Thyroid gland (tissue), 4 donors: ENCODE measurements around the gene GLI3. TPM values are rescaled to one million over a fixed set of nuclear protein-coding genes. Genes with fewer than 3 reads are reported as not detected.
A peak's percentile ranks its signal among the peaks of the same experiment; 100 is the strongest.

Source experiments
- DNase-seq, 2 donors: peaks; one replicate each; pipeline ENCODE4 v3.0.0-alpha.2; 2019
- H3K27ac ChIP-seq, 3 donors: fragments of 200-600 bp; sonication (generic); 1 replicate in 2 of 3; 2 replicates in 1 of 3; pipeline ENCODE4 v1.5.1; 2016 to 2019; ENCODE audit warnings: mild to moderate bottlenecking in 1 of 3, moderate library complexity in 1 of 3
- H3K27me3 ChIP-seq: fragments of 200-600 bp; sonication (generic); one replicate; pipeline ENCODE4 v1.5.1; 2019
- H3K36me3 ChIP-seq, 2 donors: fragments of 200-600 bp; sonication (generic); one replicate each; pipeline ENCODE4 v1.5.1; 2016 to 2019
- H3K4me1 ChIP-seq, 2 donors: fragments of 200-600 bp; sonication (generic); one replicate each; pipeline ENCODE4 v1.5.1; 2017 to 2019
- H3K4me3 ChIP-seq, 3 donors: fragments of 200-600 bp; sonication (generic); replicated peaks in 1 of 3; 1 replicate in 2 of 3; 2 replicates in 1 of 3; pipeline ENCODE4 v1.5.1; 2016; ENCODE audit warnings: mild to moderate bottlenecking in 1 of 3
- H3K9me3 ChIP-seq: fragments of 200-600 bp; sonication (generic); one replicate; pipeline ENCODE4 v1.5.1; 2017
- POLR2A ChIP-seq, 2 donors: fragments of 450-650 bp; IDR thresholded peaks; one replicate each; pipeline ENCODE4 v1.6.1; 2017; ENCODE audit warnings: antibody characterized with exemption in 2 of 2, mild to moderate bottlenecking in 2 of 2, moderate library complexity in 1 of 2
- WGBS, 2 donors: methylation state at CpG; one replicate each; pipeline ENCODE4 v1.1.5; 2017; 5-methylcytosine and 5-hydroxymethylcytosine counted together
- intact Hi-C: fragments of 100-400 bp; cut with DNase I; formaldehyde crosslinking; loops from one replicate; pipeline ENCODE4 v1.15.1; 2023
- total RNA-seq, 4 donors: library from RNA; depleted of rRNA; stranded (reverse); fragments of >200 nt; gene quantifications; one replicate each; pipeline ENCODE4 v1.2.3, GENCODE V29; 2016
- TF ChIP-seq, protein P1 (sequence below), 6 experiments: fragments of 200-600 bp in 3 of 6; fragments of 450-650 bp in 3 of 6; sonication (generic) in 3 of 6; IDR thresholded peaks; one replicate each; pipeline ENCODE4 v1.5.1; 2016 to 2019; ENCODE audit warnings: antibody characterized with exemption in 6 of 6, mild to moderate bottlenecking in 2 of 6, inconsistent platforms in 1 of 6, moderate library complexity in 1 of 6

The GLI3 gene
- total RNA-seq, 4 donors from 2014 or later, result 10.1 to 15.6 (median 13.6) TPM

DNA sequence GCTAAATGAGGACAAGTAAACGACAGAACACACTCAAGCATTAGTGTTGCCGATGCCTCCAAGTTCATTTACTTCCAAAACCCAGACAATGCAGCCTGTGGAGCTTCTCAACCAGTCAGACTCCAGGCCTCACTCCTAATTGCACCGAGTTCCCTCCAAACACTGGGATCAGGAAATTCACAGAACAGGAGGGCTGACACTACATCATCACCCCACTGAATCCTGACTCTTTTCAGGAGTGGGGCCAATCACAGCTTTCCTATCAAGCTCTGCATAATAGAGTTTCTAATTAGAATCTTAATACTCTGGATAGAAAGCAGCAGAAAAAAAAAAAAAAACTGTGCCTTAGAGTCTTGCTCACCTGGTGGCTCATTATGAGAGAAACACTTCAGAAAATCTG is 103.7 kb downstream of the GLI3 start:
- Histone ChIP-seq H3K4me1 (peaks cover 33 to 40% of the 10 kb centered on the region in 2 donors), H3K27me3 (no peaks in the 10 kb centered on the region)
- no peak for DNase-seq

DNA sequence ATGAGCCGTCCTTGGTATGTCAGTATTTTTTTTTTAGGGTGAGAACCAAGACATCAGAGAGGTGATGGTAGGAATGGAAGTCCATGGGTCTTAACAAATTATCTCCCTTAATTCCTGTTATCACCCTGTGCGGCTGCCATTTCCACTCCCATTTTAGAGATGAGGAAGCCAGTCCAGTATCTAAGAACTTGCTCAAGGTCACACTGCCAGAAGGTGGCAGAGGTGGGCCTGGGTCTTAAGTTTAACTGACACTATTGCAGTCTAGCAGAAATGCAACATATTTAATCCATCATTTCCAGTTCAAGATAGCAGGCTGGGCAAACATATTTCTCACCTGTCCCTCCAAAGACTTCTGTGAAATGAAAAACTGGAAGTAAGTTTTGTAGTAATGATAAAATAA is 108.3 kb downstream of the GLI3 start:
- no peak overlapping the region for H3K4me3 ChIP-seq
- TF ChIP-seq POLR2A (IDR thresholded peaks at IDR 0.05), result no peak
- TF ChIP-seq, protein P1, sequence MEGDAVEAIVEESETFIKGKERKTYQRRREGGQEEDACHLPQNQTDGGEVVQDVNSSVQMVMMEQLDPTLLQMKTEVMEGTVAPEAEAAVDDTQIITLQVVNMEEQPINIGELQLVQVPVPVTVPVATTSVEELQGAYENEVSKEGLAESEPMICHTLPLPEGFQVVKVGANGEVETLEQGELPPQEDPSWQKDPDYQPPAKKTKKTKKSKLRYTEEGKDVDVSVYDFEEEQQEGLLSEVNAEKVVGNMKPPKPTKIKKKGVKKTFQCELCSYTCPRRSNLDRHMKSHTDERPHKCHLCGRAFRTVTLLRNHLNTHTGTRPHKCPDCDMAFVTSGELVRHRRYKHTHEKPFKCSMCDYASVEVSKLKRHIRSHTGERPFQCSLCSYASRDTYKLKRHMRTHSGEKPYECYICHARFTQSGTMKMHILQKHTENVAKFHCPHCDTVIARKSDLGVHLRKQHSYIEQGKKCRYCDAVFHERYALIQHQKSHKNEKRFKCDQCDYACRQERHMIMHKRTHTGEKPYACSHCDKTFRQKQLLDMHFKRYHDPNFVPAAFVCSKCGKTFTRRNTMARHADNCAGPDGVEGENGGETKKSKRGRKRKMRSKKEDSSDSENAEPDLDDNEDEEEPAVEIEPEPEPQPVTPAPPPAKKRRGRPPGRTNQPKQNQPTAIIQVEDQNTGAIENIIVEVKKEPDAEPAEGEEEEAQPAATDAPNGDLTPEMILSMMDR (IDR thresholded peaks at IDR 0.05), result no peak
- H3K36me3 ChIP-seq, result no peaks in the 10 kb centered on the region
- no peak for DNase-seq
- no peaks in the 10 kb centered on the region for H3K9me3 ChIP-seq
- H3K4me1 ChIP-seq, result peaks cover 32 to 38% of the 10 kb centered on the region in 2 donors
- H3K27ac ChIP-seq, result no peak overlapping the region
- no peaks in the 10 kb centered on the region for H3K27me3 ChIP-seq
- 96 to 98% methylated on average over 2 of the region's 2 CpGs for WGBS, 2 donors
- intact Hi-C loops, result no loop called here

More for the DNA sequence above, 103.7 kb downstream of the GLI3 start:
- intact Hi-C loops, result no loop called here
- WGBS, 2 donors, result 24 to 38% methylated on average over 3 of the region's 3 CpGs
- Histone ChIP-seq H3K27ac (peak overlapping the region; percentile 28 to 73 (median 63)), H3K36me3 (no peaks in the 10 kb centered on the region), H3K9me3 (no peaks in the 10 kb centered on the region), H3K4me3 (no peak overlapping the region)
- TF ChIP-seq POLR2A (IDR thresholded peaks at IDR 0.05), result no peak
- TF ChIP-seq, protein P1 (IDR thresholded peaks at IDR 0.05), result no peak

DNA sequence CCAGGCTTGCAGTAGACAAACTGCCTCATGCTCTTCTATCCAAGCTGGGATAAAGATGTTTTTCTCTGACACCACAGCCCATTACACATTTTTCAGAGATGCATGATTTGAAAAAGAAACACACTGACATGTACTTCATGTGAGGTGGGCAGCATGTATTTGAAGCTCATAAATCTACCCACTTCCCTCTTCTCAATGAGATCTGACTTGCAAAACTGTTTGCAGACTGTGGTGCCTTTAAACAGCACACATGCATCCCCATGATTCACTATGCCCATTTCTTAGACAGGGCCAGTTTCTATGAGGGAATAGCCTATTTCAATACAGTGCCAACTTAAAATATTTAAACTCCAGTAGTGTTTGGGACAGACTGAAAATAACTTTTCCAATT is 109.8 kb downstream of the GLI3 start:
- Histone ChIP-seq H3K27ac (peak overlapping the region in 2 of 3 donors; percentile 2 to 39), H3K9me3 (no peaks in the 10 kb centered on the region), H3K27me3 (no peaks in the 10 kb centered on the region), H3K36me3 (no peaks in the 10 kb centered on the region), H3K4me1 (peaks cover 25 to 30% of the 10 kb centered on the region in 2 donors), H3K4me3 (no peak overlapping the region)
- TF ChIP-seq, protein P1 (IDR thresholded peaks at IDR 0.05), result no peak
- no peak for TF ChIP-seq POLR2A (IDR thresholded peaks at IDR 0.05)
- intact Hi-C loops, result no loop called here
- DNase-seq, result no peak

DNA sequence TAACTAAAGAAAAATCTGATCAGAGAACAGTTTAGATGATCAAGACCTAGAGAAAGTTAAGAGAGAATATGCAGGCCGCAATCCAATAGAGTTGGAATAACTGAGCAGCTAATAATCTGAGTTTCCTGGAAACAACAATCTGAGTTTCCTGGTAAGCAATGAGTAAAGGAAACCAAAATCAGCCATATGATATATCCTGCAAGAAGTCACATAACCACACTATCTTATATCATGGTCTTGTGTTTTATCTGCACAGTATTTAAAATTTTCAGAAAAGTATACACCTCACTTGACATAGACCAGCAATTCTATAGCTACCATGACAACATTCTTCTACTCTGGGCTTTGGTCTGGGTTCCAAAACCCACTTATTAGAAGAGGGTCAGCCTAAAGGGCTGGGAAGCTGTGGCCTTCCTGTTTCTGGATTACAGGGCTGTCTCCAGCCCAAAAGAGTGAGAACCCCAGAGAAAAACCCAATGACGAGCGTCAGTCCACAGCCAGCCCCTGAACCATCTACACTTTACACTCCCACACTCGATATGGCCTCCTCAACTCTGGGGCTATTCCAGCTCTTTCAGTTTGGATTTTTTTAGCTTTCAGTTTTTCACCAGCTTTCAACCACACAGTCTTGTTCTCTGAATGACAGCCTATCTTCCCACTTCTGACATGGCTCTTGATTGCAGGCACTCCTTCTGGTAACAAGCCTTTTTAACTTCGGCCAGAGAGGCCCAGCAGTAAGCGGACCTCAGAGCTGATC is 110.4 kb downstream of the GLI3 start:
- H3K27me3 ChIP-seq, result no peaks in the 10 kb centered on the region
- intact Hi-C loops, result no loop called here
- H3K4me3 ChIP-seq, result no peak overlapping the region
- peak overlapping the region; percentile 2 to 39 (median 4) for H3K27ac ChIP-seq
- peaks cover 25 to 30% of the 10 kb centered on the region in 2 donors for H3K4me1 ChIP-seq
- no peaks in the 10 kb centered on the region for H3K9me3 ChIP-seq
- no peak for TF ChIP-seq POLR2A (IDR thresholded peaks at IDR 0.05)
- TF ChIP-seq, protein P1 (IDR thresholded peaks at IDR 0.05), result no peak
- no peaks in the 10 kb centered on the region for H3K36me3 ChIP-seq
- WGBS, 2 donors, result 64 to 67% methylated on average over 6 of the region's 6 CpGs
- DNase-seq, result peak; percentile 12 to 24

DNA sequence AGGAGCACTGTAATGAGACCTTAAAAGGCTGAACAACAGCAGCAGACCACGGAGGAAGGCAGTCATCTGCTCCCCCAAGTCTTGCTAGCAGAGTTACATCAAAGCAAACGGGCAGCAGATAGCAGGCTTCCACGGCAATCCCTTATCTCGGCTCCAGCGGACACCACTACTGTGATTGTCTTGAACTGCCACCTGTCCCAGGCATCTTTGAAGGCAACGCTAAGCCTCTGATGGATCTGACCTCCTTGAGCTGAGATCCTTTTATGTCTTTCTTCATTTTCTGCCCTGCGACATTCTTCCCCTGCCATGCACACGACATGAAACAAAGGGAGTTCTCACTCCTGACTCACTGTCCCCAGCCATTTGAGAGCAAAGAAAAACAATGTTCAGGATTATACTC is 111.7 kb downstream of the GLI3 start:
- TF ChIP-seq, protein P1 (IDR thresholded peaks at IDR 0.05), result no peak
- TF ChIP-seq POLR2A (IDR thresholded peaks at IDR 0.05), result no peak
- Histone ChIP-seq H3K27me3 (no peaks in the 10 kb centered on the region), H3K4me3 (no peak overlapping the region), H3K36me3 (no peaks in the 10 kb centered on the region), H3K27ac (no peak overlapping the region), H3K4me1 (peaks cover 25 to 30% of the 10 kb centered on the region in 2 donors), H3K9me3 (no peaks in the 10 kb centered on the region)
- no peak for DNase-seq
- intact Hi-C loops, result no loop called here
- 84 to 85% methylated on average over 8 of the region's 8 CpGs for WGBS, 2 donors
